DND-41 (cell line): ENCODE results near the gene HPS3.

ENCODE experiments used
- EZH2 ChIP-seq: IDR thresholded peaks from 3 replicates; pipeline ENCODE4 v1.6.1; 2012; ENCODE audit warnings: borderline replicate concordance, low read depth, mild to moderate bottlenecking, moderate library complexity, low read length, inconsistent platforms; ENCODE audit not compliant: severe bottlenecking
- TF ChIP-seq, protein P1 (sequence below): IDR thresholded peaks from 2 replicates; pipeline ENCODE4 v1.5.1; 2012; ENCODE audit warnings: borderline replicate concordance, low read length, moderate library complexity, mild to moderate bottlenecking; ENCODE audit not compliant: poor library complexity, severe bottlenecking; ENCODE audit errors: extremely low read depth

DNA sequence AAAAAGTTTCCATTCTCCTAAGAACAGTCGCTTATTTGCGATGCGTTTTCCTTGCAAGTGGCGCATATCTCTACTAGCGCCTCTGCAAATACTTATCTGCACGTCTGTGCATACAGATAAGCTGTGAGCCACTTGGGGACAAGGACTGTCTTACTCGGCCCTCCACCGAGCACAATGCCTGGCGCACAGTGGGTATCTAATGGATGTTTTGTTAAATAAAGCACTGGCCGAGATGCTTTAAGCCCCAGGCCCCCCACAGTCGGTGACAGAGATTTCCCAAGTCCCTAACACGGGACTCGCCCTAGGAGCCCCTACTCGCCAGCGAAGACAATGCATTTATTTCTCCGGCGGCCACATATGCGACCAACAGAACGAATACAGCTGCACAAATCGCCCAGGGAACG lies 43.6 kb upstream of the HPS3 start:
- TF ChIP-seq EZH2: no peak
- TF ChIP-seq, protein P1, sequence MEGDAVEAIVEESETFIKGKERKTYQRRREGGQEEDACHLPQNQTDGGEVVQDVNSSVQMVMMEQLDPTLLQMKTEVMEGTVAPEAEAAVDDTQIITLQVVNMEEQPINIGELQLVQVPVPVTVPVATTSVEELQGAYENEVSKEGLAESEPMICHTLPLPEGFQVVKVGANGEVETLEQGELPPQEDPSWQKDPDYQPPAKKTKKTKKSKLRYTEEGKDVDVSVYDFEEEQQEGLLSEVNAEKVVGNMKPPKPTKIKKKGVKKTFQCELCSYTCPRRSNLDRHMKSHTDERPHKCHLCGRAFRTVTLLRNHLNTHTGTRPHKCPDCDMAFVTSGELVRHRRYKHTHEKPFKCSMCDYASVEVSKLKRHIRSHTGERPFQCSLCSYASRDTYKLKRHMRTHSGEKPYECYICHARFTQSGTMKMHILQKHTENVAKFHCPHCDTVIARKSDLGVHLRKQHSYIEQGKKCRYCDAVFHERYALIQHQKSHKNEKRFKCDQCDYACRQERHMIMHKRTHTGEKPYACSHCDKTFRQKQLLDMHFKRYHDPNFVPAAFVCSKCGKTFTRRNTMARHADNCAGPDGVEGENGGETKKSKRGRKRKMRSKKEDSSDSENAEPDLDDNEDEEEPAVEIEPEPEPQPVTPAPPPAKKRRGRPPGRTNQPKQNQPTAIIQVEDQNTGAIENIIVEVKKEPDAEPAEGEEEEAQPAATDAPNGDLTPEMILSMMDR: no peak
